Measurements from ENCODE around the gene HOXD12.

Gene HOXD12

DNA sequence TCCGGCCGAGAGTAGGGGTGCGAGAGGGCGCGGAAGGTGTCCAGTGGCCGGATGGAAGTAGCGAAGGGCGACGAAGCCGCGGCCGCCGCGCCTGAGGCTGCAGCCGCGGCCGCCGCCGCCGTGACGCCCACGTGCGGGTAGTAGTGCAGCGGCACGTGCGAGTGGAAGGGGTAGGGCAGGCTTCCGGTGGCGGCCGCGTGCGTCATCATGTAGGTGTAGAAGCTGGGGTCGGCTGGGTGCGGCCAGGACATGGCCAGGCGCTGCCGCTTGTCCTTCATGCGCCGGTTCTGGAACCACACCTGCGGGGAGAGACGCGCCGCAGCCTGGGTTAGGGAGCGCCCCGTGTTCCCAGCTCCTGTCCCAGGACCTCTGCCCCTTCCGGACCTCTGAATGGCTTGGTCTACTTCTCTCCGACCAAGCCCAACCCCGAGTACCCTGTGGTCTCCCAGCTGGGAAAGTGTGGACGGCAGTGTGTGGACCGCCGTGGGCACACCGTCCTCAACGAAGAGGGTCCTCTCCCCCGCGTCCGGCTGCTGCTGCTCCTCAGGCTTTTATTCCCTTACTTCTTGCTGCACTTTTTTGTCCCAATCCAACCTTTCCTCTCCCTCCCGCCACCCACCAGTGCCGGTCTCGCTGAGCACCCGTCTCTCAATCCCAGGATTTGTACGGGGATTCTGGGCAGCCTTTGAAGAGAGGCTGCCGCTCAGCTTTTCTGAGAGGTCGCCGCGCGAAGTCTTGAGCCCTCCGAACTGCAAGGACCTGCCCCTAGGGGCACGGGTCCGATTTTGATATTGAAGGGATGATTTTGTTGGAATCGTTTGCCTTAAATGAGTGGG lies 18.8 kb upstream of the HOXD12 start:
- DNase-seq (ENCODE audit: low read depth, low spot score): no peak

DNA sequence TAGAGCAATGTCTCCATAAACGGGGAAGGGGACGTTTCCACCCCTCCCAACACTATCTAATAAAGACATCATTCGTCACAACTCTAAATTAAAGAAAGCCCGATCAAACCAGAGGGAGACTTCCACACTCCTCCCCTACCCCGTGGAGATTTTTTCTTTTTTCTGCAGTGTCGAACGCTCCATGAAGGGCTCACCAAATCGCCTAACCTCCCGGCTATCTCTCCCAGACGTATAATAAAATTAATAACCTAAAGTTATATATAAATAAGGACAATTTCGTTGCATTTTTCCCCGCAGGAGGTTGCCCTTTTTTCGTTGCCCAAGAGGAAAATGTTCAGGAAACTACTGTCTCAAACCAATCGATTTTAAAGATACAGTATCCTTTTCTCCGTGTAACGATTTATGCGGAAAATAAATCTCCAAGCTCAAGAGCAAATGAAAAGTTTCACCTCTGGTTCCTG lies 18.2 kb upstream of the HOXD12 start:
- DNase-seq (ENCODE audit: low read depth, low spot score): no peak

- DNase-seq (ENCODE audit: low read depth, low spot score): no peak
Measured at GRCh38 chr2:176081837-176082524, 17.6 kb upstream of the HOXD12 start.

DNA sequence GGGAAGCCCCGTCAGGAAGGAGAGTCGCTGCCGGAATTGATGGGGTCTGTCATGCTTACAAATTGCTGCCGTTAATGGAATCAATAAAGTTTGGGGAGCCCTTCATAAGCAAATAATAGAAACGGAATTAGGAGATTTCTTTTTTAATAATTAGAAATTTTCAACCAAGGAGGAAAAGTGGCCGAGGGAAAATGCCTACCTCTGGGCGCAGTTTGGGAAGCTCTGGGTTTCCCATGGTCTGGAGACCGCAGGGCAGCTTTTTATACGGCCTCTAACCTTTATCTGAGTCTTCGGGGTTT lies 17.1 kb upstream of the HOXD12 start:
- no peak for DNase-seq (ENCODE audit: low read depth, low spot score)

DNA sequence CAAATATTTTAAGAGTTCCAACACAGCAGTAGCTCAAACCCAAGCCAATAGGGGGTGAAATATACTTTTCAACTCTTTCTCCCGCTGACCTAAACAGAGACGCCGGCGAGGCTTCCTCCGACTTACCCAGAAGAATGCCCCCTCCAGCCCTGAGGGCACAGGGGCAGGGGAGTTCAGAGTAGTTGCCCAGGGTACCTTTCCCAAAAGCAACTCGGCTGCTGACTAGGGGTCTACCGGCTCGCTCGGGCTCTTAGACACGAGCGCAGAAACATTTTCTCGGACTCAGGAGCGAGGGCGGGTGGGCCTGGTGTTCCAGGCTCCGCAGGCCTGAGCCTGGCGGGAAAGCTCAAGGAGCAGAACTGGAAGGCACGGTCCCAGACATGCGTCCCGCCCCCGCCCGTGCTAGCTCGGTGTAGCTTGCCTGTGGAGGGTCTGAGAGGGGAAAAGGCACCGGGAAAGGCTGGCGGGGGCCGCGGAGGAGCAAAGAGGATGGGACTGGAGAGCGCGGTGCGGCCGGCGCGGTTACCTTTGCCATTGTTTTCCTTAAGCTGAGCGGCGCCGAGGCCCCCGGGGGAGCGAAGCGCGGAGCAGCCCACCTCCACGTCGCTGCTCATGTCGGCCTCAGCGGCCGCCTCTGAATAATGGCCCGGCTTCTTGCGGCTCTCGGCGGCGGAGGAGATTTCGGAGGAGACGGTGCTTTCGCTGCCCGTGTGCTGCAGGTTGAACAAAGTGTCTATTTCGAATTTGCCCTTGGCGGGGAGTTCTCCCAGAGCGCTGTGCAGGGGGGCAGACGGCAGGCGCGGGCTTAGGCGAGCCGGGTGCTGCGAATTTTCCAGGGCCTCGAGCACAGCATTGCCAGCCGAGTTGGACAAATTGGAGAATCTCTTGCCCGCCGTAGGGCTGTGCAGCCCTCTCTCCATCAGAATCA lies 16.5 kb upstream of the HOXD12 start:
- DNase-seq (ENCODE audit: low read depth, low spot score): no peak

GRCh38 chr2:176083796-176084261 lies 15.8 kb upstream of the HOXD12 start, which contains the start of gene EVX2:
Gene EVX2, minus strand, starts transcription at chr2:176083962. Its CDS starts 186 bp downstream, at chr2:176083776.
- DNase-seq (ENCODE audit: low read depth, low spot score): no peak

DNA sequence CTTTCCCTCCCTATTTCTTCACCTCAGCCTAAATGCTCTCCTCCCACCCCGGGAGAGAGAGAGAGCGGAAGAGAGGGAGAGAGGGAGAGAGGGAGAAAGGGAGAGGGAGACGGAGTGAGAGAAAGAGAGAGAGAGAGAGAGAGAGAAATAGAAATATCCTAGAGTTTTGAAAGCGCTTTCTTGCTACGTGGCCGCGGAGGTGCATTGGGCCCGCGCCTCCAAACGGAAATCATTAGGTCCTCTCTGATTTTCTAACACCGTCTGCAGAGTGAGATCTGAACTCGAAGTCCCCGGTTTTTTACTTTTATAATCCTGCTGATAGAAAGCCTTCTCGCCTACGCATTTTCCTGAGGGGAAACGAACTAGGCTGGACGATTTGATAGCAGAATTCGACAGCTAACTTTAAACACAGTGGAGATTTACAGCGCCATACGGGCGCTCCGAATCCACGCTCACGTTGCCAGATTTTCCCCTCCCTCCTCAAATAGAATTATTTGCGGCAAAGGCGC lies 14.9 kb upstream of the HOXD12 start:
- no peak for DNase-seq (ENCODE audit: low read depth, low spot score)

GRCh38 chr2:176085120-176085788 lies 14.3 kb upstream of the HOXD12 start:
- no peak for DNase-seq (ENCODE audit: low read depth, low spot score)

GRCh38 chr2:176085861-176086771 lies 13.5 kb upstream of the HOXD12 start:
- DNase-seq (ENCODE audit: low read depth, low spot score): no peak

DNA sequence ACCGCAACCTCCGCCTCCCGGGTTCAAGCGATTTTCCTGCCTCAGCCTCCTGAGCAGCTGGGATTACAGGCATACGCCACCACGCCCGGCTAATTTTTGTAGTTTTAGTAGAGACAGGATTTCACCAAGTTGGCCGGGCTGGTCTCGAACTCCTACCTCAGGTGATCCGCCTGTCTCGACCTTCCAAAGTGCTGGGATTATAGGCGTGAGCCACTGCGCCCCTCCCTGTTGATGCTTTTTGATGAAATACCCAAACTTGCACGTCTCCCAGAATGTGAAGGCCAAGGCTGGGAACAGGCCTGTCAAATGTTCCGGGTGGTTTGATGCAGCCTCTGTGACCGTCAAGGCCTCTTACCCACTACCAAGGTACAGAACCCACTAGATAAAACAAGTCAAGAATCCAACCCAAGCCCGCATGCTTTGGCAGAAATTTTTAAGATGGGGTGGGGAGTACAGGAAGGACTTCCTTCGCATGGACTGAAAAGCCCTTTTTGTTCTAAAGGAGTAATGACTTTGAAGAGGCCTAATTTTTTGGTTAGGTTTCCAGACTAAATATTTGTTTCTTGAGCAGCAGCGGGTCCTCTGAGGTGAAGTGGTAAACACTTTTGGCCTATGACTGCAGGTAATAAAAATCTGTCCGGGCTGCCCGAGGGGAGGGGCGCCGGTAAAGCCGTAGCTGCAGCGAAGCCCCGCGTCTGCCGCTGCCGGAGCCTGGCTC lies 12.1 kb upstream of the HOXD12 start:
- no peak for DNase-seq (ENCODE audit: low read depth, low spot score)

DNA sequence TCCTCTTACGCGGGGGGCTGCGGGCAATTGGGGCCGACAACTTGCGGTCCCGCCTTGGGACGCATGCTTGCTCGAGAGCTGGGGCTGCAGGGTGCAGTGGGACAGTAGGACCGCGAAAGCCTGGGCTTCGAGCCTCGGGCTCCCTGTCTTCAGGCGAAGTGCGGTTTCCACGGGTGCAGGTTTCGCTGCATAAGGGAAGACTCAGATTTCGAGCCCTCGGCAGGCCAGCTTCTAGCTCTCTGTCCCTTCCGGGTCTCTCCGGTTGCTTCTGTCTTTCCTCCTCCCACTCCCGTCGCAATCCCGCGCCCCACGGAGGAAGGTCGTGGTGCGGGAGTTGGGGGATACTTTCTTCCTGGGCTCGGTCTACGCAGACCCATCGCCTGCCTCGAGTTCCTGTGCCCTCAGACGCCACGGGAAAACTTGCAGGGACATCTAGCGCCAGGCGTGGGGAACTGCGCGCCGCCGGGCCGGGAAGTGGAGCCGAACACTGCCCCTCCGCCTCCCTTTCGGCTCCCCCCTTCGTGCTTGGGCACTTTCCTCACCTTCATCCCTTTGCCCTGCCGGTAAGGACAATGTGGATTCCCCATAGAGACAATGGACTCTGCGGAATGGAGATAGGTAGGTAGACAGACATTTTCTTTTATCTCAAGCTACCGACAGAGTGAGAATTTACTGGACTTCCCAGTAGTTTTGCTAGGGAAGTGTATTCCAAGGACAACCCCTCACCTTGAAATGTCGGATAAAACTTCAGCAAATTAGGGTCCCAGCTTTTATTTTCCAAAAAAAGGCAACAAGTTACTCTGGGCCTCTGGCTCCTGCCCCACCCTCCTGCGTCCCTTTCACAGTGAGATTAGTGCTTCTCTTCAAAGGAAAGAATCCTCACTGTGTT lies 11.3 kb upstream of the HOXD12 start:
- no peak for DNase-seq (ENCODE audit: low read depth, low spot score)

GRCh38 chr2:176088937-176089842 lies 10.4 kb upstream of the HOXD12 start:
- no peak for DNase-seq (ENCODE audit: low read depth, low spot score)

DNA sequence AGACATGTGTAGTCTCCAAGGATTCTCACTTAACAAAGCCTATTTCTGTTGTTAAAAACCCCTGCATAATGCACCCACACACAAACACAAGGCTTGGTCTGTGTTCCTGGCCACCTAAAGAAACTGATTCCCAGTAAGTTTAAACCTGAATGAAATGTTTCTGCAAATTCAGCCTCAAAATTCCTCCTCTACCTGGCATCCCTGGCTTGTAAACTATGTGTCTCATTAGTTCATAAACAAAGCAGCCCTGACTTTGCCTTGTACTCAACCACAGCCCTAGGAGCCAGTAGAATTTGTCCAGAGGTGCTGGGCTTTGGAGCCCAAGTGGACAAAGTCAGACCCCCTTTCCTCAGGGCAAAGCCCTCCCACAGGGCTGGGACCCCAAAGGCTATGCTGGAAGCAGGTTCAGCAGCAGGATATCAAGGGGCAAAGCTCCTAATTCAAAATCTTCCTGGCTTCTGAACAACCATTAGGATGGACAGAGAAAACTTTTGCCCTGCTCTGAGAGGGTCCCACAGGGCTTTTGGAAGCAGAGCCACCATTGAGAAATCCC lies 9.7 kb upstream of the HOXD12 start:
- no peak for DNase-seq (ENCODE audit: low read depth, low spot score)

DNA sequence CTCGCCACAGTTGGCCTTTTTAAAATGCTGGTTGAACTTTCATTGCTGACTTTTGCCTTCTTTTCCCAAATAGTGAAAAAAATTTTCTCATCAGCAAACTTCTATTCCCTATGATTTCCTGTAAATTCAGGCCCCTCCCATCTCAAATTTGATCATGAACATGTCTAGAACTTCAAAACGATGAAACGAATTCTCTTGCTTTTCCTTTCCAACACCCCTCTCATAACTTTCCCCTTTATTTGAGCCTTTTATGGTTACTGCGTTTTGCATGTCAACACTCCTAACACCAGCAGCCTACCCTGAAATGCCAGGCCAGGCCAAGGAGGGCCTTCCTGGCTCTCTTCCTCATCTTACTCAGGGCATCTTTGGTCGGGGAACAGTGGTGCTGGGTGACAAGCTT lies 8.7 kb upstream of the HOXD12 start:
- no peak for DNase-seq (ENCODE audit: low read depth, low spot score)

DNA sequence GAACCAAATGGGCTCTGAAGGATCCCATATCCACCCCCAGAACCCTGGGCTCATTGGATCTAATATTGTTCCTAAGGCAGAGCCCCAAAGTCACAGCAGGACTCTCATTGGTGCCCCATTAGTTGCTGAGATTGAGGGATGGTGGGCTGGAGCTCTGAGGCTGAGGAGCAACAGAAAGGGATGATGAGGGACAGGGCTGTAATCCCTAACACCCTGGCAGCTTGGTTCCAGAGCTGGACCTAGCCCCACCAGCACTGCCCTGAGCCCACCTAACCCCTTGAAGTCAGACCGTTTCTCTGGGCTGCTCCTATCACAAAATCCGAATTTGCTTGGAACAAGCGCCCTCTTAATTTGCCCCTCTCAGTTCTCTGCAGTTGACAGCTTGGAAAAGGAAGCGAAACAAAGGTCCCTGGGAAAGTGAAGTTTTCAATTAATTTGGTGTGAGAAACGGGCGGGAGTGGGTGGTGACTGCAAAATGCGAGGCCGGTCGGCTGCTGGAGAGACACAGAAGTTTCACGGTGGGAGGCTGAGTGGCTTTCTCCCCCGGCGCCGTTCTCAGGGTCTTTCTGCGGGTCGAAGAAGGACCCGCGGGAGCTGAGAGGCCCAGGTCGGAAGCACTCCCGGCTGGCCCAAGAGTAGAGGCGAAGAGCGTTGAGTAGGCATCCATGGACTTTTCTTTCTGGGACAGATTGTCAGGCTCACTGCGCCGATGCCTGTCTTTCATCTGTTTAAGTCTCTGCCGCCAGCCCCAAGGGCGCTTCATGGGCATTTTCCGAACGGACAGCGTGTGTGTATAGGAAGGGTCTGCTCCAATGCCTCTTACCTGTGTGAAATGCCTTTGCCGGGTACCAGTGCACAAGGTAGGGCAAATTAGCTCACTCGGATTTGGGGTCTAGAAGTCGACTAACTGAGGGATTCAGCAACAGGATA lies 8.0 kb upstream of the HOXD12 start:
- DNase-seq (ENCODE audit: low read depth, low spot score): no peak
